GM06990 (cell line): ENCODE data around the gene ANKRD18A.

Experiments
- DNase-seq: peaks from one replicate; pipeline ENCODE4 v3.0.0-alpha.2; 2011; ENCODE audit not compliant: insufficient read length; ENCODE audit errors: extremely low read depth
- H3K27me3 ChIP-seq: replicated peaks from 2 replicates; pipeline ENCODE4 v1.6.0; 2011; ENCODE audit warnings: low read length; ENCODE audit not compliant: control insufficient read depth, insufficient read depth
- H3K36me3 ChIP-seq: 2 replicates; pipeline ENCODE4 v1.5.1; 2011; ENCODE audit warnings: low read length; ENCODE audit not compliant: control insufficient read depth, insufficient read depth
- H3K4me3 ChIP-seq: replicated peaks from 2 replicates; pipeline ENCODE4 v1.5.1; 2011; ENCODE audit warnings: low read depth, mild to moderate bottlenecking, control low read depth, low read length
- TF ChIP-seq, protein P1 (sequence below): IDR thresholded peaks from 2 replicates; pipeline ENCODE4 v1.5.1; 2011; ENCODE audit warnings: low read length, control low read depth, mild to moderate bottlenecking, inconsistent platforms; ENCODE audit not compliant: insufficient read depth, poor library complexity, severe bottlenecking

Gene ANKRD18A

DNA sequence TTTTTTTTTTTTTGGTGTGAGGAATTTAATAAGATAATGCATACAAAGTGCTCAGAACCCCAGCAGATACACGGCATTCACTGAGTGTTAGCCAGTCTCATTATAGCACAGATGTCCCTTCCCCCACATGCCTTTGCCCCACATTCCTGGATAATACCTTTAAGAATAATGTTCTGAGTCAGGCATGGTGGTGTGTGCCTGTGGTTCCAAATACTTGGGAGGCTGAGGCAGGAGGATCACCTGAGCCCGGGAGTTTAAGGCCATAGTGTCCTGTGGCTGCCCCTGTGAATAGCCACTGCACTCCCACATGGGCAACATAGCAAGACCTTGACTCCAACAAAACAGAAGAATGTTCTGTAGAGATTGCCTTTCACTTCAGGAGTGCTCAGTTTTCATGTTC lies 24.2 kb upstream of the ANKRD18A start:
- DNase-seq, result no peak
- TF ChIP-seq, protein P1, sequence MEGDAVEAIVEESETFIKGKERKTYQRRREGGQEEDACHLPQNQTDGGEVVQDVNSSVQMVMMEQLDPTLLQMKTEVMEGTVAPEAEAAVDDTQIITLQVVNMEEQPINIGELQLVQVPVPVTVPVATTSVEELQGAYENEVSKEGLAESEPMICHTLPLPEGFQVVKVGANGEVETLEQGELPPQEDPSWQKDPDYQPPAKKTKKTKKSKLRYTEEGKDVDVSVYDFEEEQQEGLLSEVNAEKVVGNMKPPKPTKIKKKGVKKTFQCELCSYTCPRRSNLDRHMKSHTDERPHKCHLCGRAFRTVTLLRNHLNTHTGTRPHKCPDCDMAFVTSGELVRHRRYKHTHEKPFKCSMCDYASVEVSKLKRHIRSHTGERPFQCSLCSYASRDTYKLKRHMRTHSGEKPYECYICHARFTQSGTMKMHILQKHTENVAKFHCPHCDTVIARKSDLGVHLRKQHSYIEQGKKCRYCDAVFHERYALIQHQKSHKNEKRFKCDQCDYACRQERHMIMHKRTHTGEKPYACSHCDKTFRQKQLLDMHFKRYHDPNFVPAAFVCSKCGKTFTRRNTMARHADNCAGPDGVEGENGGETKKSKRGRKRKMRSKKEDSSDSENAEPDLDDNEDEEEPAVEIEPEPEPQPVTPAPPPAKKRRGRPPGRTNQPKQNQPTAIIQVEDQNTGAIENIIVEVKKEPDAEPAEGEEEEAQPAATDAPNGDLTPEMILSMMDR, result no peak
- no peaks in the 10 kb centered on the region; the same call in 1 of the 2 replicates for H3K27me3 ChIP-seq
- no peaks in the 10 kb centered on the region for H3K36me3 ChIP-seq
- H3K4me3 ChIP-seq, result no peak overlapping the region

DNA sequence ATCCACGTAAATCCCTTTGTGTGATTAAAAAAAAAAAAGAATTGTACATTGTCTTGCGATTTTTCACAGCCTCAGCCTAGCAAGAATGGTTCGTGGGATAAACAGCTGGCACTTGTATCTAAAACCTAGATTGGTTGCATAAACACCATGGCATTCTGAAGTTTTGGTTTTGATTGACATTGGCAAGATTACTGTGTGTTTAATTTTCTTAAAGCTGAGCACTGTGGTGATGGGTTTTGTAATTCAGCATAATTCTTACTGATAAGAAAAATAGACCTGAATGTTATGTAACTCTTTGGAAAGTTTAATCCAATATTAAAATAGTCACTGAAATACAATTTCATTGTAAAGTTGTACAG lies 23.4 kb upstream of the ANKRD18A start:
- Histone ChIP-seq H3K27me3 (no peaks in the 10 kb centered on the region; the same call in 1 of the 2 replicates), H3K36me3 (no peaks in the 10 kb centered on the region), H3K4me3 (no peak overlapping the region)
- TF ChIP-seq, protein P1, result no peak
- no peak for DNase-seq

DNA sequence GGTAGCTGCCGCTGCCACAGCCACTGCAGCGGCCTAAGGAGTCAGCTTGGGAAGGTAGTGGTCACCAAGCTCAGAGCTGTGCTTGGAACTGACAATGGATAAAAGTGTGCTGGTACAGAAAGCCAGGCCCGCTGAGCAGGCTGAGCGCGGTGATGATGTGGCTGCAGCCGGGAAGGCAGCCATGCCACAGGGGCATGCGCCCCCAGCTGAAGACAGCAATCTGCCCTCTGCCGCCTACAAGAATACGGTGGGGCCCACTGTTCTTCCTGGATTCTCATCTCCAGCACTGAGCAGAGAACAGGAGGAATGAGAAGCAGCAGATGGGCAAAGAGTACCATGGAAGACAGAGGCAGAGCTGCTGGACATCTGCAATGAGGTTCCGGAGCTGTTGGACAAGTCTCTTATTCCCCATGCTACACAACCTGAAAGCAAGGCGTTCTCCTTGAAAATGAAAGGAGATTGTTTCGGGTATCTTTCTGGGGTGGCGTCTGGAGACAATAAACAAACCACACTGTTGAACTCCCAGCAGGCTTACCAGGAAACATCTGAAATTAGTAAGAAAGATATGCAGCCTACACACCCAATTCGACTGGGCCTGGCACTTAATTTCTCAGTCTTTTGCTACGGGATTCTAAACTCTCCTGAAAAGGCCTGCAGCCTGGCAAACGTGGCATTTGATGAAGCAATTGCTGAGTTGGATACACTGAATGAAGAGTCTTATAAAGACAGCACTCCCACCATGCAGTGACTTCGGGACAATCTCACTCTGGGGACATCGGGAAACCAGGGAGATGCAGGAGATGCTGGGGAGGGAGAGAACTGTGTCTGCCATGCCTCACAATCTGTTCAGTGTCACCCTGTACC lies 22.8 kb upstream of the ANKRD18A start:
- no peak overlapping the region for H3K4me3 ChIP-seq
- no peak for DNase-seq
- TF ChIP-seq, protein P1, result no peak
- no peaks in the 10 kb centered on the region; the same call in 1 of the 2 replicates for H3K27me3 ChIP-seq
- no peaks in the 10 kb centered on the region for H3K36me3 ChIP-seq

DNA sequence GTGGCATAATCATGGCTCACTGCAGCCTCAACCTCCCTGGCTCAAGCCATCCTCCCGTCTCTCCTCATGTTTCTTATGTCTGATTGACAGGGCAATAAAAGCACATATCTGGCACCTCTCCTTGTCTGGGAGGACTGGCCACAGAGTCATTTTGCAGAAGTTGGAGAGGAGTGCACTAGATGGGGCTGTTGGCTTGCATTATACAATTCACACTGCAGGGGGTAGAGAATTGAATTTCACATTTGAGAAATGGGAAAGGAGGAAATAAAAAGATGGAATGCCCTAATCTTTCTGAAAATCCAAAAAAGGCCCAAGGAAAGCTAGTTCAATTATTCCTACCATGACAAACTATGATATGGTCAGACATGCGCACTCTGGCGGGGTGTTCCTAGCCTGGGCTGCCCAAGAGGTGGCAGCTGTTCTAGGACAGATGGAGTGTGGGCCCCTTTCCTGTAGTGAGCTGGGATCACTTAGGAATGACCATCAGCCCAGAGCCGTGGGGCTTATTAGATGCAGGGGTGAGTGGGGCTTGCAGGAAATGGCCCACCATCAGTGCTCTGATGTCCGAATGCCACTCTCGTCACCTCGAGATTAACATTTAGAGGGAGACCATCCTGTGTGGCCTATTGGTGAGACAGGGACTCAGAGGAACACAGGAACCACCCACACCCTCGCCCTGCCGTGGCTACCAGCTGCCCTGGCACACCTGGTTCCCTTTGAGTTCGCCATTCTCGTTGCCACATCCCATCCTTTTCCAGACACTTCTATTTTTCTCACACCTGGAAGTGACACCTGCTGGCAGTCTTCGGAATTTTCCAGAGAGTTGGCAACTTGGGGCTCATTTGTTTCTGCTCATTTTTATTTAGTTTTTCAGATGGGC lies 21.8 kb upstream of the ANKRD18A start:
- H3K36me3 ChIP-seq, result no peaks in the 10 kb centered on the region
- no peak overlapping the region for H3K4me3 ChIP-seq
- TF ChIP-seq, protein P1, result peak; percentile 40
- no peaks in the 10 kb centered on the region for H3K27me3 ChIP-seq
- DNase-seq, result no peak

DNA sequence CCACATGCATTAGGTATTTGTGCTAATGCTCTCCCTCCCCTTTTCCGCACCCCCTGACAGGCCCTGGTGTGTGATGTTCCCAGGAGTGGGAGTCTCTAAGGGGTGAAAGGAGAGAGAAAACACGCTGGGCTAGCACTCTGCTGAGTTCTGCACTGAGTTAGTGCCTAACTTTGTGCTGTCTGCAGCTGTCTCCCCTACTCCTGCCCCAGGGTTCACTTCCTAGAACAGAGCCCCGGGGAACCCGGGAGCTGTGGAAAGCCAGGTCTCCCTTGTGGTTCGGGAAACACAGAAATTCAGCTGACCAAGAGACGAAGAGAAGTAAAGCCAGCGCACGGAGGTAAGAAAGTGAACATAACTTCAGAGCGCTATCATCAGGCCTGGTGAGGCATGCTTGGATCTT lies 20.7 kb upstream of the ANKRD18A start:
- DNase-seq, result no peak
- H3K27me3 ChIP-seq, result no peaks in the 10 kb centered on the region
- TF ChIP-seq, protein P1, result no peak
- no peaks in the 10 kb centered on the region for H3K36me3 ChIP-seq
- H3K4me3 ChIP-seq, result no peak overlapping the region
